HepG2 (cell line): Measurements from ENCODE around the gene HRC. TPM values are rescaled to one million over a fixed set of nuclear protein-coding genes. Genes with fewer than 3 reads are reported as not detected.

ENCODE experiments used
- EED ChIP-seq: sonication (generic); formaldehyde crosslinking; IDR thresholded peaks from 2 replicates; pipeline ENCODE4 v1.5.0; 2020; ENCODE audit warnings: mild to moderate bottlenecking, missing genetic modification reagents
- FOXO1 ChIP-seq: sonication (generic); formaldehyde crosslinking; IDR thresholded peaks from 2 replicates; pipeline ENCODE4 v1.4.0; 2020; ENCODE audit warnings: missing genetic modification reagents
- GTF3A ChIP-seq: sonication (generic); formaldehyde crosslinking; conservative IDR thresholded peaks from 2 replicates; pipeline ENCODE4 v1.4.0; 2020; ENCODE audit warnings: mild to moderate bottlenecking, missing genetic modification reagents
- SP2 ChIP-seq: sonication (generic); formaldehyde crosslinking; IDR thresholded peaks from 2 replicates; pipeline ENCODE4 v1.5.1; 2020; ENCODE audit warnings: mild to moderate bottlenecking, missing genetic modification reagents
- ZFP36L1 ChIP-seq: sonication (generic); formaldehyde crosslinking; IDR thresholded peaks from 2 replicates; pipeline ENCODE4 v1.8.0; 2022; ENCODE audit warnings: mild to moderate bottlenecking, missing genetic modification reagents, moderate library complexity
- ZNF264 ChIP-seq: sonication (generic); formaldehyde crosslinking; IDR thresholded peaks from 2 replicates; pipeline ENCODE4 v1.4.0; 2020; ENCODE audit warnings: missing genetic modification reagents
- ZNF703 ChIP-seq: sonication (generic); formaldehyde crosslinking; IDR thresholded peaks from 2 replicates; pipeline ENCODE4 v1.5.1; 2020; ENCODE audit warnings: missing genetic modification reagents, mild to moderate bottlenecking, moderate library complexity, borderline replicate concordance
- ZNF749 ChIP-seq: sonication (generic); formaldehyde crosslinking; IDR thresholded peaks from 2 replicates; pipeline ENCODE4 v1.8.0; 2022; ENCODE audit warnings: mild to moderate bottlenecking, missing genetic modification reagents, moderate library complexity, borderline replicate concordance
- ZNF773 ChIP-seq: sonication (generic); formaldehyde crosslinking; IDR thresholded peaks from 2 replicates; pipeline ENCODE4 v1.4.0; 2020; ENCODE audit warnings: missing genetic modification reagents, borderline replicate concordance
- polyA plus RNA-seq, 8 experiments: library from polyadenylated mRNA; depleted of rRNA in 3 of 8; stranded (reverse) in 7 of 8; unstranded in 1 of 8; fragments of >200 nt; fragmentation: Illumina TruSeq in 4 of 8; extraction: Trizol in 4 of 8; gene quantifications; 2 replicates each; pipeline versions ENCODE4 v1.2.1 to v1.2.3, GENCODE V29; 2011 to 2016; ENCODE audit warnings: low read depth in 4 of 8, missing spikeins in 1 of 8, mixed read lengths in 1 of 8; ENCODE audit not compliant: insufficient read depth in 1 of 8
- total RNA-seq, 5 experiments: library from RNA; depleted of rRNA; stranded (reverse); fragments of >200 nt; fragmentation: Illumina TruSeq; extraction: Trizol; gene quantifications; 2 replicates each; pipeline ENCODE4 v1.2.3, GENCODE V29; 2016; ENCODE audit warnings: low read depth in 1 of 5
- TF ChIP-seq, protein P1 (sequence below): sonication (generic); formaldehyde crosslinking; IDR thresholded peaks from 2 replicates; pipeline ENCODE4 v1.4.0; 2020; ENCODE audit warnings: missing genetic modification reagents
- TF ChIP-seq, protein P2 (sequence below), 2 experiments: fragments of 450-650 bp in 1 of 2; sonication (generic) in 1 of 2; formaldehyde crosslinking in 1 of 2; IDR thresholded peaks; 2 replicates each; pipeline versions ENCODE4 v1.6.1 to v1.8.0; 2016 to 2022; ENCODE audit warnings: antibody characterized with exemption in 1 of 2, mild to moderate bottlenecking in 1 of 2, missing genetic modification reagents in 1 of 2
- TF ChIP-seq, protein P3 (sequence below): sonication (generic); formaldehyde crosslinking; IDR thresholded peaks from 2 replicates; pipeline ENCODE4 v1.8.1; 2023; ENCODE audit warnings: mild to moderate bottlenecking, moderate library complexity, missing genetic modification reagents

Gene HRC
- total and polyA plus RNA-seq, 2 of the 13 experiments (the other 11 are each of a cell fraction or from before 2014, with no cell fraction given) = 3.6 to 15.4 TPM

DNA sequence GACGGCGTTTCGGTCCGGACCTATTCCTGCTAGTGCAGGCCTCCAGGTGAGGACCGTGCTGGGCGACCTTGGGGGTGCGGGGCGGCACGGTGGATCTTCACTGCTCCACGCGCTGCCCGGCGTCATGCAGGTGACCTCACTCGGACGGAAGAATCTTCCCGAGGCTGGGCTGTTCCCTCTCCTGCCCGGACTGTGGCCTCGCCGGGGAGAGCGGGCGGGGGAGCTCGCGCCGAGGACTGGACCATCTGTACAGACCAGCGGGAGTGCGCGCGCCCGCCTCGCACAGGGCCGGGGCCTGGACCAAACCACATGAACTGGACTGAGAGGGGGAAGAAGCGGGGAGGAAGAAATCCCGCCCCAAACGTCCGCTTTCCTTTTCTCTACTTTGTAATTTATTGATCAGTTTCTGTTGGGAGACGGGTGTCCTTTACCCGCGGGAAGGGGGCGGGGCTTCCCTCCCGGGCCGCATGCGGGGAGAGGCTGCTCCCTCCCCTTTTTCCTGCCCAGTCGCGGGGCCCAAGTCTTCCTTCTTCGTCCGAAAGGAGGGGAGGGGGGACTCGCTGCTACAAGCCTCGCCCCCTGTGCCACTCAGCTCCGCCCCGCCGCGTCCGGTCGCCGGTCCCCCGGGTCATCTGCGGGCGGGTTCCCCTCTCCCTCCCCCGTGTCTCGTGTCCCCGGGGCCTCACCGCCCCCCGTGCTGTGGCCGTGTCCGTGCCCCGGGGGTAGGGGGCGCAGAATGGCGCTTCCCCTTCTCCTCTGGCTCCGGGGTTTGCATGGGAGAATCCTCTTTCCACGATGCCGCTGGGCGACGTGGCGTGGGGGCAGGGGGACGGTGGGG lies 4.9 kb downstream of the HRC start (continued):
- peak; percentile 32; the same call in 1 of the 2 replicates for TF ChIP-seq FOXO1
- peak; percentile 83; the same call in 1 of the 2 replicates for TF ChIP-seq ZNF773 (CRISPR knock-in tag)
- TF ChIP-seq ZNF703 (CRISPR knock-in tag) = 0 out of 2 replicates have a peak, but pooled peaks have one; percentile 61
- TF ChIP-seq, protein P1, sequence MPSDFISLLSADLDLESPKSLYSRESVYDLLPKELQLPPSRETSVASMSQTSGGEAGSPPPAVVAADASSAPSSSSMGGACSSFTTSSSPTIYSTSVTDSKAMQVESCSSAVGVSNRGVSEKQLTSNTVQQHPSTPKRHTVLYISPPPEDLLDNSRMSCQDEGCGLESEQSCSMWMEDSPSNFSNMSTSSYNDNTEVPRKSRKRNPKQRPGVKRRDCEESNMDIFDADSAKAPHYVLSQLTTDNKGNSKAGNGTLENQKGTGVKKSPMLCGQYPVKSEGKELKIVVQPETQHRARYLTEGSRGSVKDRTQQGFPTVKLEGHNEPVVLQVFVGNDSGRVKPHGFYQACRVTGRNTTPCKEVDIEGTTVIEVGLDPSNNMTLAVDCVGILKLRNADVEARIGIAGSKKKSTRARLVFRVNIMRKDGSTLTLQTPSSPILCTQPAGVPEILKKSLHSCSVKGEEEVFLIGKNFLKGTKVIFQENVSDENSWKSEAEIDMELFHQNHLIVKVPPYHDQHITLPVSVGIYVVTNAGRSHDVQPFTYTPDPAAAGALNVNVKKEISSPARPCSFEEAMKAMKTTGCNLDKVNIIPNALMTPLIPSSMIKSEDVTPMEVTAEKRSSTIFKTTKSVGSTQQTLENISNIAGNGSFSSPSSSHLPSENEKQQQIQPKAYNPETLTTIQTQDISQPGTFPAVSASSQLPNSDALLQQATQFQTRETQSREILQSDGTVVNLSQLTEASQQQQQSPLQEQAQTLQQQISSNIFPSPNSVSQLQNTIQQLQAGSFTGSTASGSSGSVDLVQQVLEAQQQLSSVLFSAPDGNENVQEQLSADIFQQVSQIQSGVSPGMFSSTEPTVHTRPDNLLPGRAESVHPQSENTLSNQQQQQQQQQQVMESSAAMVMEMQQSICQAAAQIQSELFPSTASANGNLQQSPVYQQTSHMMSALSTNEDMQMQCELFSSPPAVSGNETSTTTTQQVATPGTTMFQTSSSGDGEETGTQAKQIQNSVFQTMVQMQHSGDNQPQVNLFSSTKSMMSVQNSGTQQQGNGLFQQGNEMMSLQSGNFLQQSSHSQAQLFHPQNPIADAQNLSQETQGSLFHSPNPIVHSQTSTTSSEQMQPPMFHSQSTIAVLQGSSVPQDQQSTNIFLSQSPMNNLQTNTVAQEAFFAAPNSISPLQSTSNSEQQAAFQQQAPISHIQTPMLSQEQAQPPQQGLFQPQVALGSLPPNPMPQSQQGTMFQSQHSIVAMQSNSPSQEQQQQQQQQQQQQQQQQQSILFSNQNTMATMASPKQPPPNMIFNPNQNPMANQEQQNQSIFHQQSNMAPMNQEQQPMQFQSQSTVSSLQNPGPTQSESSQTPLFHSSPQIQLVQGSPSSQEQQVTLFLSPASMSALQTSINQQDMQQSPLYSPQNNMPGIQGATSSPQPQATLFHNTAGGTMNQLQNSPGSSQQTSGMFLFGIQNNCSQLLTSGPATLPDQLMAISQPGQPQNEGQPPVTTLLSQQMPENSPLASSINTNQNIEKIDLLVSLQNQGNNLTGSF (CRISPR knock-in tag) = peak; percentile 88
- TF ChIP-seq, protein P2, sequence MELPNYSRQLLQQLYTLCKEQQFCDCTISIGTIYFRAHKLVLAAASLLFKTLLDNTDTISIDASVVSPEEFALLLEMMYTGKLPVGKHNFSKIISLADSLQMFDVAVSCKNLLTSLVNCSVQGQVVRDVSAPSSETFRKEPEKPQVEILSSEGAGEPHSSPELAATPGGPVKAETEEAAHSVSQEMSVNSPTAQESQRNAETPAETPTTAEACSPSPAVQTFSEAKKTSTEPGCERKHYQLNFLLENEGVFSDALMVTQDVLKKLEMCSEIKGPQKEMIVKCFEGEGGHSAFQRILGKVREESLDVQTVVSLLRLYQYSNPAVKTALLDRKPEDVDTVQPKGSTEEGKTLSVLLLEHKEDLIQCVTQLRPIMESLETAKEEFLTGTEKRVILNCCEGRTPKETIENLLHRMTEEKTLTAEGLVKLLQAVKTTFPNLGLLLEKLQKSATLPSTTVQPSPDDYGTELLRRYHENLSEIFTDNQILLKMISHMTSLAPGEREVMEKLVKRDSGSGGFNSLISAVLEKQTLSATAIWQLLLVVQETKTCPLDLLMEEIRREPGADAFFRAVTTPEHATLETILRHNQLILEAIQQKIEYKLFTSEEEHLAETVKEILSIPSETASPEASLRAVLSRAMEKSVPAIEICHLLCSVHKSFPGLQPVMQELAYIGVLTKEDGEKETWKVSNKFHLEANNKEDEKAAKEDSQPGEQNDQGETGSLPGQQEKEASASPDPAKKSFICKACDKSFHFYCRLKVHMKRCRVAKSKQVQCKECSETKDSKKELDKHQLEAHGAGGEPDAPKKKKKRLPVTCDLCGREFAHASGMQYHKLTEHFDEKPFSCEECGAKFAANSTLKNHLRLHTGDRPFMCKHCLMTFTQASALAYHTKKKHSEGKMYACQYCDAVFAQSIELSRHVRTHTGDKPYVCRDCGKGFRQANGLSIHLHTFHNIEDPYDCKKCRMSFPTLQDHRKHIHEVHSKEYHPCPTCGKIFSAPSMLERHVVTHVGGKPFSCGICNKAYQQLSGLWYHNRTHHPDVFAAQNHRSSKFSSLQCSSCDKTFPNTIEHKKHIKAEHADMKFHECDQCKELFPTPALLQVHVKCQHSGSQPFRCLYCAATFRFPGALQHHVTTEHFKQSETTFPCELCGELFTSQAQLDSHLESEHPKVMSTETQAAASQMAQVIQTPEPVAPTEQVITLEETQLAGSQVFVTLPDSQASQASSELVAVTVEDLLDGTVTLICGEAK (IDR thresholded peaks at IDR 0.05) = no peak
- TF ChIP-seq, protein P2 (CRISPR knock-in tag; IDR thresholded peaks at IDR 0.05) = peak; percentile 84
- peak; percentile 69; the same call in 1 of the 2 replicates for TF ChIP-seq GTF3A
- TF ChIP-seq ZNF264 = no peak
- TF ChIP-seq SP2 (CRISPR knock-in tag) = peak; percentile 48
- TF ChIP-seq, protein P3, sequence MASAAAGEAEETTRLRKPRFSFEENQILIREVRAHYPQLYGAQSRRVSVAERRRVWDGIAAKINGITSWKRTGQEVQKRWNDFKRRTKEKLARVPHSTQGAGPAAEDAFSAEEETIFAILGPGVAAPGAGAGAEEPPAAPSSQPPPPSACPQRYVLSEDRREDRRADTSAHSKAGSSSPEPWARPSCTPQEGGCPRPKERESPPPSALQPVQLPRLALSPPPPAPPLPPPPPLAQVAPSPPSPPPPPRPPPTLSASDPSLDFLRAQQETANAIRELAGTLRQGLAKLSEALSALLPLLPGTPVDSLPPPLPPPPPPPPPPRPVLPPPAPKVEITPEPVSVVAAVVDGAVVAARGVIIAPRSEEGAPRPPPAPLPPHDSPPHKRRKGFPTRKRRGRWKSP = no peak
- 0 out of 2 replicates have a peak, but pooled peaks have one; percentile 28 for TF ChIP-seq ZFP36L1
- no peak; the same call in 1 of the 2 replicates for TF ChIP-seq EED (CRISPR knock-in tag)
- TF ChIP-seq ZNF749 = no peak
